ENCODE data around the gene RBPJL. TPM values are rescaled to one million over a fixed set of nuclear protein-coding genes. Genes with fewer than 3 reads are reported as not detected.

RBPJL gene
- total and polyA plus RNA-seq, 2 of the 13 experiments (the other 11 are each of a cell fraction or from before 2014, with no cell fraction given) = not detected

DNA sequence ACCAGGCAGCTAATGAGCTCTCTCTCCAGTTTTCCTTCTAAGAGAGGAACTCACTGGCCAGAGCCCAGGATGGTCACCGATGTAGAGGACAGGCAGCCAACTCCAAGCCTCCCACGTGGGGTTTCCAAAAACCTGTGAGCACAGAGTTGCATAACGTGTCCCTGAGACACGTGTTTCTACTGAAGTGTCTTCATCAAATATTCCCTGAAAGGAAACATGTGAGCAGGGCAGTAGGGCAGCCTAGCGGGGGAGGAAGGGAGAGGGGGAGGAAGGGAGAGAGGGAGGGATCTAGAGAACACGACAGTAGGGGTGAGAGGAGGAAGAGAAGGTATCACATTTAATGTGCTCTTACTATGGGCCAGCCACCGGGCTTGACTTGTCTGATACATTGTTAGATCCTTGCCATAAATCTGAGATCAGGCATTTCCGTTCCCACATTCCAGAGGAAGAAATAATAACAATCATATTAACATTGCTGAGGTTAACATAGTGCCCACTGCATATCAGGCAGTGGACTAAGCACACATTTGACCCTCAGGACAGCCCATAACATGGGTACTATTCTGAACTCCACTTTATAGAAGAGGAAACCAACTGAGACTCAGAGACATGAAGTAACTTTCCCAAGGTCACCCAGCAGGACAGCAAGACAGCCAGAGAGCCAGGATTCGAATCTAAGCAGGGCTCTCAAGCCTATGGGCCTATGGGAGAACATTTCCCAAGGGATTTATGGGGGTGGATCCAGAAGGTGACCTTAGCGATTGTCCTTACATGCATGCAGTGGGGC is 51.8 kb downstream of the RBPJL start:
- H3K4me3 ChIP-seq (replicated peaks in 1 of 3; ENCODE audit: insufficient read depth in 1 of 3, low read depth in 2 of 3, low read length in 3 of 3) = peak overlapping the region; percentile 18 to 55 (median 26)
- in situ Hi-C loops (cut with HindIII; ENCODE audit: extremely low pct_ligation_motif_present, low pct_unique_long_range_greater_than_20kb) (no loop called here), intact Hi-C loops (cut with micrococcal nuclease; ENCODE audit: unreplicated experiment) (loop anchor here (1.0 to 2.0 kb wide), 3 partner anchors 14 to 39 kb away; no protein-coding TSS in a partner anchor)
- H3K79me2 ChIP-seq (ENCODE audit: insufficient read depth, low read length) = peaks cover 2% of the 10 kb centered on the region
- H3K27ac ChIP-seq (ENCODE audit: extremely low read length, insufficient read depth, low read length) = peak overlapping the region; percentile 57
- H3K9me3 ChIP-seq (ENCODE audit: low read length) = no peaks in the 10 kb centered on the region
- H3K4me1 ChIP-seq (ENCODE audit: insufficient read depth, low read length) = peaks cover 70% of the 10 kb centered on the region
- H4K20me1 ChIP-seq (ENCODE audit: insufficient read depth, low read length) = peaks cover 2% of the 10 kb centered on the region; the same call in 1 of the 2 replicates
- peak overlapping the region; percentile 83 for H3K4me2 ChIP-seq (ENCODE audit: low read depth, low read length)
- CTCF ChIA-PET (ENCODE audit: low intra/inter-chr PET ratio, low total read pairs) = no interaction called here
- H3K9ac ChIP-seq (ENCODE audit: insufficient read depth, low read depth, low read length) = peak overlapping the region; percentile 36
- FAIRE-seq (peak; percentile 56), ATAC-seq (no peak), DNase-seq (ENCODE audit: low spot score) (peak; percentile 64)
- whole genome bisulfite sequencing (ENCODE audit: low lambda C conversion rate) = 3% methylated on average over 10 of the region's 10 CpGs
- H2AFZ ChIP-seq (ENCODE audit: low read length) = peak overlapping the region; percentile 21
- H3K27me3 ChIP-seq (ENCODE audit: control insufficient read depth in 1 of 2, insufficient read depth in 2 of 2, low read length in 2 of 2) = no peaks in the 10 kb centered on the region; a peak in 2 of 5 replicates
- POLR2A ChIA-PET = interaction anchor here (1.0 to 29.5 kb wide), 8 partner anchors 12 to 78 kb away, joined by 3 to 1422 read pairs (median 6); partner anchors contain the start of genes PIGT and SDC4
- no peaks in the 10 kb centered on the region for H3K36me3 ChIP-seq (replicated peaks in 1 of 2; ENCODE audit: control insufficient read depth in 1 of 2, insufficient read depth in 2 of 2, low read length in 2 of 2)
- no TSS peak for BruUV-seq (replicated peaks)
- TF ChIP-seq SAP130 (CRISPR knock-in tag; IDR thresholded peaks at IDR 0.05; ENCODE audit: low read depth) = peak; percentile 90
- TF ChIP-seq, protein P1, sequence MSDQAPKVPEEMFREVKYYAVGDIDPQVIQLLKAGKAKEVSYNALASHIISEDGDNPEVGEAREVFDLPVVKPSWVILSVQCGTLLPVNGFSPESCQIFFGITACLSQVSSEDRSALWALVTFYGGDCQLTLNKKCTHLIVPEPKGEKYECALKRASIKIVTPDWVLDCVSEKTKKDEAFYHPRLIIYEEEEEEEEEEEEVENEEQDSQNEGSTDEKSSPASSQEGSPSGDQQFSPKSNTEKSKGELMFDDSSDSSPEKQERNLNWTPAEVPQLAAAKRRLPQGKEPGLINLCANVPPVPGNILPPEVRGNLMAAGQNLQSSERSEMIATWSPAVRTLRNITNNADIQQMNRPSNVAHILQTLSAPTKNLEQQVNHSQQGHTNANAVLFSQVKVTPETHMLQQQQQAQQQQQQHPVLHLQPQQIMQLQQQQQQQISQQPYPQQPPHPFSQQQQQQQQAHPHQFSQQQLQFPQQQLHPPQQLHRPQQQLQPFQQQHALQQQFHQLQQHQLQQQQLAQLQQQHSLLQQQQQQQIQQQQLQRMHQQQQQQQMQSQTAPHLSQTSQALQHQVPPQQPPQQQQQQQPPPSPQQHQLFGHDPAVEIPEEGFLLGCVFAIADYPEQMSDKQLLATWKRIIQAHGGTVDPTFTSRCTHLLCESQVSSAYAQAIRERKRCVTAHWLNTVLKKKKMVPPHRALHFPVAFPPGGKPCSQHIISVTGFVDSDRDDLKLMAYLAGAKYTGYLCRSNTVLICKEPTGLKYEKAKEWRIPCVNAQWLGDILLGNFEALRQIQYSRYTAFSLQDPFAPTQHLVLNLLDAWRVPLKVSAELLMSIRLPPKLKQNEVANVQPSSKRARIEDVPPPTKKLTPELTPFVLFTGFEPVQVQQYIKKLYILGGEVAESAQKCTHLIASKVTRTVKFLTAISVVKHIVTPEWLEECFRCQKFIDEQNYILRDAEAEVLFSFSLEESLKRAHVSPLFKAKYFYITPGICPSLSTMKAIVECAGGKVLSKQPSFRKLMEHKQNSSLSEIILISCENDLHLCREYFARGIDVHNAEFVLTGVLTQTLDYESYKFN (CRISPR knock-in tag; conservative IDR thresholded peaks at IDR 0.05) = peak; percentile 41
- TF ChIP-seq HNRNPK (IDR thresholded peaks at IDR 0.05; ENCODE audit: low read depth, low read length, poor library complexity, severe bottlenecking) = peak; percentile 73
- 0 out of 2 replicates have a peak, but pooled peaks have one; percentile 23 for TF ChIP-seq ZNF44 (CRISPR knock-in tag; IDR thresholded peaks at IDR 0.05)
- TF ChIP-seq, protein P2, sequence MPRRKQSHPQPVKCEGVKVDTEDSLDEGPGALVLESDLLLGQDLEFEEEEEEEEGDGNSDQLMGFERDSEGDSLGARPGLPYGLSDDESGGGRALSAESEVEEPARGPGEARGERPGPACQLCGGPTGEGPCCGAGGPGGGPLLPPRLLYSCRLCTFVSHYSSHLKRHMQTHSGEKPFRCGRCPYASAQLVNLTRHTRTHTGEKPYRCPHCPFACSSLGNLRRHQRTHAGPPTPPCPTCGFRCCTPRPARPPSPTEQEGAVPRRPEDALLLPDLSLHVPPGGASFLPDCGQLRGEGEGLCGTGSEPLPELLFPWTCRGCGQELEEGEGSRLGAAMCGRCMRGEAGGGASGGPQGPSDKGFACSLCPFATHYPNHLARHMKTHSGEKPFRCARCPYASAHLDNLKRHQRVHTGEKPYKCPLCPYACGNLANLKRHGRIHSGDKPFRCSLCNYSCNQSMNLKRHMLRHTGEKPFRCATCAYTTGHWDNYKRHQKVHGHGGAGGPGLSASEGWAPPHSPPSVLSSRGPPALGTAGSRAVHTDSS (CRISPR knock-in tag; conservative IDR thresholded peaks at IDR 0.05) = no peak
- peak; percentile 48; the same call in 1 of the 2 replicates for TF ChIP-seq POGZ (CRISPR knock-in tag; IDR thresholded peaks at IDR 0.05)
- TF ChIP-seq, protein P3, sequence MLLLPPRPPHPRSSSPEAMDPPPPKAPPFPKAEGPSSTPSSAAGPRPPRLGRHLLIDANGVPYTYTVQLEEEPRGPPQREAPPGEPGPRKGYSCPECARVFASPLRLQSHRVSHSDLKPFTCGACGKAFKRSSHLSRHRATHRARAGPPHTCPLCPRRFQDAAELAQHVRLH (CRISPR knock-in tag; IDR thresholded peaks at IDR 0.05; ENCODE audit: borderline replicate concordance, low read depth) = 0 out of 2 replicates have a peak, but pooled peaks have one; percentile 16
- TF ChIP-seq ZNF746 (CRISPR knock-in tag; IDR thresholded peaks at IDR 0.05) = peak; percentile 60; the same call in 1 of the 2 replicates
- 0 out of 2 replicates have a peak, but pooled peaks have one; percentile 25 for TF ChIP-seq SNAI1 (CRISPR knock-in tag; IDR thresholded peaks at IDR 0.05; ENCODE audit: borderline replicate concordance)
- peak; percentile 71; the same call in 1 of the 2 replicates for TF ChIP-seq MEF2D (CRISPR knock-in tag; IDR thresholded peaks at IDR 0.05)
- TF ChIP-seq TAF1 (CRISPR knock-in tag; IDR thresholded peaks at IDR 0.05) = peak; percentile 6; the same call in 1 of the 2 replicates
- no peak for TF ChIP-seq SP2 (CRISPR knock-in tag; IDR thresholded peaks at IDR 0.05)
- TF ChIP-seq RBFOX2 (IDR thresholded peaks at IDR 0.05; ENCODE audit: low read depth, low read length) = 0 out of 2 replicates have a peak, but pooled peaks have one; percentile 17
- TF ChIP-seq, protein P4, sequence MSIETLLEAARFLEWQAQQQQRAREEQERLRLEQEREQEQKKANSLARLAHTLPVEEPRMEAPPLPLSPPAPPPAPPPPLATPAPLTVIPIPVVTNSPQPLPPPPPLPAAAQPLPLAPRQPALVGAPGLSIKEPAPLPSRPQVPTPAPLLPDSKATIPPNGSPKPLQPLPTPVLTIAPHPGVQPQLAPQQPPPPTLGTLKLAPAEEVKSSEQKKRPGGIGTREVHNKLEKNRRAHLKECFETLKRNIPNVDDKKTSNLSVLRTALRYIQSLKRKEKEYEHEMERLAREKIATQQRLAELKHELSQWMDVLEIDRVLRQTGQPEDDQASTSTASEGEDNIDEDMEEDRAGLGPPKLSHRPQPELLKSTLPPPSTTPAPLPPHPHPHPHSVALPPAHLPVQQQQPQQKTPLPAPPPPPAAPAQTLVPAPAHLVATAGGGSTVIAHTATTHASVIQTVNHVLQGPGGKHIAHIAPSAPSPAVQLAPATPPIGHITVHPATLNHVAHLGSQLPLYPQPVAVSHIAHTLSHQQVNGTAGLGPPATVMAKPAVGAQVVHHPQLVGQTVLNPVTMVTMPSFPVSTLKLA (IDR thresholded peaks at IDR 0.05) = peak; percentile 94
- peak; percentile 26 for TF ChIP-seq HDAC1 (CRISPR knock-in tag; IDR thresholded peaks at IDR 0.05)
- peak; percentile 4; the same call in 1 of the 2 replicates for TF ChIP-seq HMG20A (CRISPR knock-in tag; IDR thresholded peaks at IDR 0.05; ENCODE audit: borderline replicate concordance)
- 0 out of 2 replicates have a peak, but pooled peaks have one; percentile 7 for TF ChIP-seq ZNF709 (CRISPR knock-in tag; IDR thresholded peaks at IDR 0.05)

Measured in HepG2 (cell line).